ENCODE results near the gene PARD3.

DNA sequence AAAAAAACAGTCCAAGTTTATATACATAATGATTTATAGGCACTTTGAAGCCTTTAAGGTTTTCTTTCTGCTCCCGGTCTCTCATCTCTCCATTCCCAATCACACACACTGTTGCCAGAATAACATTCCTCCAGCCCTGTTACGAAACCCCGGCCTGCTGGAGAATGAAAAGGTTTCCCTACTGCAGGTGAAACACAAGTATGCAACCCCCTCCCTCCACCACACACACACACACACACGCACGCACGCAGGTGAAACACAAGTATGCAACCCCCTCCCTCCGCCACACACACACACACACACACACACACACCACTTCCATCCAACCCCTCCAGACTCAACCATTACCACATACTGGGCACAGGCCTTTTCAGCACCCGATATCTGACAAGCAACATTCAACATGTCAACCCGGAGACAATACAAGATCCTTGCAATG lies 87.5 kb downstream of the PARD3 start:
- TF ChIP-seq CTCF (IDR thresholded peaks at IDR 0.05) (no peak), POLR2A (IDR thresholded peaks at IDR 0.05) (no peak), POLR2AphosphoS5 (IDR thresholded peaks at IDR 0.05) (no peak)
